Glutamatergic neuron (in vitro differentiated cells): ENCODE data around the gene PRKAG2. TPM values are rescaled to one million over a fixed set of nuclear protein-coding genes. Genes with fewer than 3 reads are reported as not detected.

Experiments
- DNase-seq: peaks from one replicate; pipeline ENCODE4 v3.0.0; 2022
- H3K27ac Mint-ChIP-seq: one replicate; pipeline ENCODE4 v1.8.0; 2020; ENCODE audit warnings: mild to moderate bottlenecking, mixed read lengths, inconsistent platforms; ENCODE audit not compliant: unreplicated experiment
- H3K27me3 Mint-ChIP-seq: one replicate; pipeline ENCODE4 v1.8.0; 2020; ENCODE audit warnings: mild to moderate bottlenecking, moderate library complexity, mixed read lengths, inconsistent platforms; ENCODE audit not compliant: unreplicated experiment
- H3K36me3 Mint-ChIP-seq: one replicate; pipeline ENCODE4 v1.8.0; 2020; ENCODE audit warnings: mild to moderate bottlenecking, mixed read lengths, inconsistent platforms; ENCODE audit not compliant: unreplicated experiment
- H3K4me1 Mint-ChIP-seq: one replicate; pipeline ENCODE4 v1.8.0; 2020; ENCODE audit warnings: mild to moderate bottlenecking, low read depth, mixed read lengths, inconsistent platforms; ENCODE audit not compliant: unreplicated experiment
- H3K4me3 Mint-ChIP-seq: one replicate; pipeline ENCODE4 v1.8.0; 2020; ENCODE audit warnings: mild to moderate bottlenecking, mixed read lengths, inconsistent platforms; ENCODE audit not compliant: unreplicated experiment
- H3K9me3 Mint-ChIP-seq: one replicate; pipeline ENCODE4 v1.8.0; 2020; ENCODE audit warnings: mild to moderate bottlenecking, moderate library complexity, mixed read lengths, inconsistent platforms; ENCODE audit not compliant: unreplicated experiment
- CTCF ChIP-seq: fragments of 200-600 bp; sonication (generic); IDR thresholded peaks from one replicate; pipeline ENCODE4 v1.5.0; 2021; ENCODE audit not compliant: partially characterized antibody, unreplicated experiment
- total RNA-seq: library from RNA; stranded (reverse); fragmentation: NEBNext Ultra II Directional; extraction: Animal tissue kit (Norgen Biotek cat#: 25700); gene quantifications from one replicate; pipeline ENCODE4 v1.2.1, GENCODE V29; 2021; ENCODE audit not compliant: unreplicated experiment

PRKAG2 gene
- total RNA-seq, 1 donor from 2014 or later: 24.7 TPM

- Mint-ChIP-seq H3K27ac (no peak overlapping the region), H3K36me3 (peaks cover 5% of the 10 kb centered on the region), H3K4me1 (peaks cover 15% of the 10 kb centered on the region), H3K9me3 (peaks cover 5% of the 10 kb centered on the region), H3K27me3 (no peaks in the 10 kb centered on the region), H3K4me3 (no peak overlapping the region)
- DNase-seq: no peak
- no peak for TF ChIP-seq CTCF
These were observed 36.6 kb downstream of the PRKAG2 start for GRCh38 chr7:151840088-151840910.

- H3K27ac Mint-ChIP-seq: no peak overlapping the region
- peaks cover 5% of the 10 kb centered on the region for H3K36me3 Mint-ChIP-seq
- no peak overlapping the region for H3K4me3 Mint-ChIP-seq
- no peaks in the 10 kb centered on the region for H3K27me3 Mint-ChIP-seq
- no peak for TF ChIP-seq CTCF
- peaks cover 15% of the 10 kb centered on the region for H3K4me1 Mint-ChIP-seq
- H3K9me3 Mint-ChIP-seq: peaks cover 5% of the 10 kb centered on the region
- DNase-seq: no peak
These were observed 37.4 kb downstream of the PRKAG2 start for GRCh38 chr7:151839451-151839921.

- Mint-ChIP-seq H3K27me3 (no peaks in the 10 kb centered on the region), H3K4me3 (no peak overlapping the region), H3K4me1 (peaks cover 15% of the 10 kb centered on the region), H3K36me3 (peaks cover 5% of the 10 kb centered on the region), H3K9me3 (peaks cover 5% of the 10 kb centered on the region), H3K27ac (no peak overlapping the region)
- no peak for TF ChIP-seq CTCF
- DNase-seq: no peak
These were observed 38.0 kb downstream of the PRKAG2 start for GRCh38 chr7:151838861-151839381.

GRCh38 chr7:151838072-151838471, 38.8 kb downstream of the PRKAG2 start:
- H3K36me3 Mint-ChIP-seq: no peaks in the 10 kb centered on the region
- H3K4me3 Mint-ChIP-seq: no peak overlapping the region
- no peaks in the 10 kb centered on the region for H3K27me3 Mint-ChIP-seq
- H3K4me1 Mint-ChIP-seq: peaks cover 15% of the 10 kb centered on the region
- TF ChIP-seq CTCF: no peak
- H3K9me3 Mint-ChIP-seq: peaks cover 5% of the 10 kb centered on the region
- DNase-seq: no peak
- H3K27ac Mint-ChIP-seq: no peak overlapping the region
